Suprapubic skin (tissue), 3 donors: Measurements from ENCODE around the gene SRPX.

Experiments
- CTCF ChIP-seq, 2 donors: fragments of 200-600 bp in 1 of 2; fragments of 450-650 bp in 1 of 2; sonication (generic) in 1 of 2; IDR thresholded peaks; one replicate each; pipeline ENCODE4 v1.5.1; 2016 to 2019; ENCODE audit warnings: antibody characterized with exemption in 2 of 2, mild to moderate bottlenecking in 1 of 2, moderate library complexity in 1 of 2
- POLR2A ChIP-seq, 2 donors: fragments of 450-650 bp; IDR thresholded peaks; one replicate each; pipeline ENCODE4 v1.6.1; 2017; ENCODE audit warnings: antibody characterized with exemption in 2 of 2, mild to moderate bottlenecking in 2 of 2, moderate library complexity in 2 of 2

DNA sequence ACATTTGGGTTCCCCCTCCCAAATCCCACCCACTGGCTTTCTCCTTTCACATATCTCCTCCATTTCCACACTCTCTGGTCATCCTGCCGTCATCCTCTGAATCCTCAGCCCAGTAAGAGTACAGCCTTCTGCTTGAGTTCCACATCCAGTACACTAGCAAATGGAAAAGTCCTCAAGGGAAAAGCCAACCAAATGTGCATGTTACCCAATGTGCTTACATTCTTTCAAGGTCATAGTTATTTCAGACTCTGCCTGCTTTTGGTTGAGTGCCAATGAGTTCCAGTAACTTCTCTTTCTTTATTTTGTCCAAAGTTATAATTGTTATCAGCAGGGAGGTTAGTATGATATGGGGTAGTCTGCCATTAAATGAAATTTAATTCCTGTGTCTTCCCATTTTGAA, 78.1 kb downstream of the SRPX start:
- TF ChIP-seq CTCF (IDR thresholded peaks at IDR 0.05) (no peak), POLR2A (IDR thresholded peaks at IDR 0.05) (no peak)
